AG09309 (cell line): ENCODE data around the gene ENTPD2.

Experiments used
- DNase-seq: peaks from one replicate; pipeline ENCODE4 v3.0.0-alpha.2; 2010; ENCODE audit warnings: low read depth
- H3K4me3 ChIP-seq: 2 replicates; pipeline ENCODE4 v1.5.1; 2011; ENCODE audit warnings: mild to moderate bottlenecking, low read depth, low read length, moderate library complexity; ENCODE audit not compliant: control insufficient read depth
- CTCF ChIP-seq: IDR thresholded peaks from 2 replicates; pipeline ENCODE4 v1.5.1; 2011; ENCODE audit warnings: mild to moderate bottlenecking, low read depth, low read length, inconsistent platforms; ENCODE audit not compliant: insufficient read depth, control insufficient read depth; ENCODE audit errors: missing control alignments

The ENTPD2 gene

GRCh38 chr9:137001857-137002645 lies 51.8 kb downstream of the ENTPD2 start:
- no peak for TF ChIP-seq CTCF
- H3K4me3 ChIP-seq: no peak overlapping the region
- no peak for DNase-seq

GRCh38 chr9:137000177-137000930 lies 53.5 kb downstream of the ENTPD2 start:
- TF ChIP-seq CTCF: no peak
- peak; percentile 46 for DNase-seq
- H3K4me3 ChIP-seq: no peak overlapping the region
